SIG-M5 (cell line): ENCODE data around the gene WNT3.
A peak's percentile ranks its signal among the peaks of the same experiment; 100 is the strongest.
"Not testable (repeated sequence)": the region's sequence is repeated elsewhere in the genome, so short reads cannot be mapped to it uniquely, and the experiment has no call there.

Source experiments
- DNase-seq: peaks from one replicate; lab custom pipeline; 2025; lab: John Stamatoyannopoulos, UW

The WNT3 gene

GRCh38 chr17:46813920-46814319 is 4.6 kb downstream of the WNT3 start:
- no peak for DNase-seq

- no peak for DNase-seq
Measured at GRCh38 chr17:46812624-46813318, 5.7 kb downstream of the WNT3 start.

- DNase-seq: no peak
Measured at GRCh38 chr17:46811978-46812583, 6.4 kb downstream of the WNT3 start.

DNA sequence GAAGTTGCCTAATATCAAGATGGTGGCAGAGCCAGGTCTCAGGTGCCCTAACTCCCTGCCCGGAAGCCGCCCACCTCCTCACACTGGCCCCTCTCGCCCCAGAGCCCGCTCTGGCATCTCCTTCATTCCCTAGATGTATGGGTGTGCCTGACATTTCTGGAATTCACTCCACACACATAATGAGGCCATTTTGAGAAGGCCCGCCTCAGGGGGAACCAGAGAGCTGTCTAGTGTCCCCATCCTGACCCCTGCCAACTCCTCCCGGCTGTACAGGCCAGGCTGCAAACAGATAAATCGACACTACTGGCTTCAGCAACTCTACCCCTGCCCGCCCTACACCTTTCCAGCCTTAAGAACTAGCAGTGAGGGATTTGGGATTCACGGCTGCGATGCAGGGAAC is 7.7 kb downstream of the WNT3 start:
- no peak for DNase-seq

DNA sequence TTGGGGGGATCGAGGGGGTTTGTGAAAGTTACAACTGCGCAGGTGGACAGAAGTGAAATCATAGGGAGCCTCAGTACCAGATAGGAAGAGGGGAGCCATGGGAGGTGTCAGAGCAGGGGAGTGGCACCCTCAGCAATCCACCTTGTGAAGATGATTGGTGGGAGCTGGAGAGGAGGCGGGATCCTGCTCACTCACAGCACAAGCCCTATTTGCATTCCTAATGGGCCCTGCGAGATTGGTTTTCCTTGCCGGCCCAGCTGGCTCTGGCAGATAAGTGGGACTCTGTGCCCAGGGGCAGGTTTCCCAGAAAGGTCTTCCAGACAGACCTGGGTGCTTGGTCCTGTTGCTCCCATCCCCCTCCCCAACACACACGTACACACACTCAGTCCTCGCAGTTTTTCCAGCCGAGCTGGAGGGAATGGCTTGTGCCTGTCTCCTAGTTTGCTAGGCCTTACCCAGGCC is 9.4 kb downstream of the WNT3 start:
- no peak for DNase-seq

DNA sequence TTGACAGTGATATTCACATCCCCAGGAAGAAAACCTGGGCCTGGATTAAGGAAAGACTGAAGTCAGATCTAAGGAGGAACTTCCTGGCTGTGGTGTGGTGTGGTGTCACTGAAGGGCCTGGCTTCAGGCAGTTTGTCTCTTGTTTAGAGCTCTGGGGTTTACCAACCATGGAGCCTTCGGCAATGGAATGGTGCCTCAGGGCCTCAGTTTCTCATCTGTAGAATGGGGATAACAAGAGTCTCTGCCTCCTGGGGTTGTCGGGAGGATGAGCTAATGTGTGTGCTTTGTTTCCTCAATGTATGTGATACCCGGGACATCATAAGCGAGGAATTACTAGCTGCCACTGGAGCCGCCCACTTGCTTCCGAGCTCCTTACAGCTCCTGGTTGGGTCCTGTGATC is 12.7 kb downstream of the WNT3 start:
- no peak for DNase-seq

DNA sequence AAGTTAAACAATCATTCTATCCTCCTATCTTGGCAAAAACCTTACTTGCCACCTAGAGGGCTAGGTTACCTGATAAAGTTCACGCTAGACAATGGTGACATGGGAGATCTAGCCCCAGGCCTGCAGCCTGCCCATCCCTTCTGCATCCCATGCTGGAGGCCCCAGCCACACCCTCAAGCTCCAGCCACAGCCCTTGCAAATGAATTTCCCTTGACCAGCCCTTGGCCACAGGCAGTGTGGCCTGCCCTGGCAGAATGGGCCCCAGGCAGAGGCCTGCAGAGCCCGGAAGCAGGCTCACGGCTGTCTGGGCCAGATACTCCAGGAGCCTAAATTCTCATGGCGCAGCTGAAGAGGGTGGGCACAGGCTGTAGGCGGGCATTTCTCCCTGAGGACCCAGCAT is 14.9 kb downstream of the WNT3 start:
- no peak for DNase-seq

DNA sequence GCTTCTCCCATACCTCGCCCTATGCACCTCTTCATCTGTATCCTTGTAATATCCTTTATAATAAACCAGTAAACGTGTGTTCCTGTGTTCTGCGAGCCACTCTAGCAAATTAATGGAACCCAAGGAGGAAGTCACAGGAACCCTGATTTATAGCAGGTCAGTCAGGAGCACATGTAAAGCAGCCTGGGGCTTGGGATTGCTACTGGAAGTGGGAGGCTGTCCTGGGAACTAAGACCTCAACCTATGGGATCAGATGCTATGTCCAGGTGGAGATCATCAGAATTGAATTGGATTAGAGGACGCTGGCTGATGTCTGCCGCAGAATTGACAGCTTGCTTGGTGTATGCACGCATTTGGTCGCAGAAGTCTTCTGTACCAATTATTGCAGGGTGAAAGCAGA is 15.7 kb downstream of the WNT3 start:
- DNase-seq: no peak

GRCh38 chr17:46800573-46800972 is 17.9 kb downstream of the WNT3 start:
- DNase-seq: no peak

DNA sequence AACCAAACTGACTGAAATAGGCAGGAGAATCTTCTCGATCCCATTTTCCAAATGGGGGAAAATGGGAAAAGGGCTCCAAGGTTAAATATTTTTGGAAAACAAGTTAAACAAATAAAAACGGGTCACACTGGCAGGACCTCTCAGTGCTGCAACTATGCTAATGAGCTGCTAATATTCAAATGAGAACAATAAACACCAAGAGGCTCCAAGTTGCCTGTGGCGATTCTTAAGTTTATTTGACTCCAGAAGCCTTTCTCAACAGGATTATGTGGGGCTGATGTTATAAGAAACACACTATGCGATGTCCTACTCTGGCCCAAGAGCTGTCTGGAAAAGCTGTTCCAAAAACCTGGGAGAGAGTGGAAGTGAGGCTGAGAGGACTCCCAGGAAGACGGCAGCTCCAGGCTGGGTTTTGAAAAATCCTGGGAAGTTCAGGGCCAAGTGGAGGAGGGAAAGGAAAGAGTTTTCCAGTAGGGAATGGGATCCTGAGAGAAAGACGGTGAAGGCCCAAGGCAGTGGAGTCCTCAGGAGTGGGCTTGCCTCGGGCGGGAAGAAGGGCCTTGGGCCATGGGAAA is 21.4 kb downstream of the WNT3 start:
- DNase-seq: no peak

DNA sequence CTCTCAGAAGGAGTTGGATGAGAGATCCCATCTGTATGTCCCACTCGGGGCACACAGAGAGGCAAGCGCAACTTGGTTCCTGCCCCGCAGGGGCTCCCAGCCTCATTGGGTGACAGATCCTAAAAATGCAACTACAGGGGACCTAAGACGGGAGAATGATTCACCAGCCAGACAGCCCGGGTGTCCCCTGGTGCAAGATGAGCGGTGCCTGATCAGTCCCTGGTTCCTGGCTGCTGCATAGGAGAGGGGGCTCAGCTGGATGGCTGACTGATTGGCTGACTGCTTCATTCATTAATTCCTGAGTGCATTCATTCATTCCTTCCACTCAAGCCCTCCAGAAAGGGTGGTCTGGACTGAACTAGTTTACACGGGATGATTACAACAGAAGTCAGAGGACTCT is 22.0 kb downstream of the WNT3 start:
- no peak for DNase-seq

- no peak for DNase-seq
Measured at GRCh38 chr17:46796084-46796483, 22.4 kb downstream of the WNT3 start.

- peak; percentile 32 for DNase-seq
Measured at GRCh38 chr17:46795379-46795952, 23.0 kb downstream of the WNT3 start.

GRCh38 chr17:46794318-46794717 is 24.2 kb downstream of the WNT3 start:
- DNase-seq: no peak

DNA sequence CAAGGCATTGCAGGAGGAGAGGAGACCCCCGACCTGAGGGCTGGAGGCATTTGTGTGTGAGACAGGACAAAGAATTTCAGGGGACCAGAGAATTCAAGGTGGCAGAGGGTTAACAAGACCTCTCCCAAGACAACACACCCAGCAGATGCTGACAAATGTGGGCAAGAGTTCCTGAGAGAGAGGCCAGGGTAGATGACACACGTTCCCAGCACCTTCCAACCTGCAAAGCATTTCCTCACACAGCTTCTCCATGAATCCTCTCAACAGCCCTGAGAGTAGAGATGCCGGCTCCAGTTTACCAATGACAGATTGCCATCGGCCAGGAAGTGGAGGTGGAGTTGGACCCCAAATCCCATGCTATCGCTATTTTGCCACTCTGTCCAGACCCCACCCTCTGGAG is 25.0 kb downstream of the WNT3 start:
- DNase-seq: no peak

DNA sequence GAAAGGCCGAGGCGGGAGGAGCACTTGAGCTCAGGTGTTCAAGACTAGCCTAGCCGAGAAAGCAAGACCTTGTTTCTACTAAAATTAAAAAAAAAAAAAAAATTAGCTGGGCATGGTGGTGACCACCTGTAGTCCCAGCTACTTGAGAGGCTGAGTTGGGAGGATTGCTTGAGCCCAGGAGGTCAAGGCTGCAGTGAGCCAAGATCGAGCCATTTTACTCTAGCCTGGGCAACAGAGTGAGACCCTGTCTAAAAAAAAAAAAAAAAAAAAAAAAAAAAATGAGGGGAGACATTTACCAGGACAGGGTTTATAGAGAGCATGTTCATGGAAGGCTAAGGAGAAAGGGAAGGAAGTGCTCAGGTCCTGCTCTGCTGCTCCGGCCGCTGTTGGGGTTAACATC is 25.5 kb downstream of the WNT3 start:
- DNase-seq: not testable (repeated sequence)

DNA sequence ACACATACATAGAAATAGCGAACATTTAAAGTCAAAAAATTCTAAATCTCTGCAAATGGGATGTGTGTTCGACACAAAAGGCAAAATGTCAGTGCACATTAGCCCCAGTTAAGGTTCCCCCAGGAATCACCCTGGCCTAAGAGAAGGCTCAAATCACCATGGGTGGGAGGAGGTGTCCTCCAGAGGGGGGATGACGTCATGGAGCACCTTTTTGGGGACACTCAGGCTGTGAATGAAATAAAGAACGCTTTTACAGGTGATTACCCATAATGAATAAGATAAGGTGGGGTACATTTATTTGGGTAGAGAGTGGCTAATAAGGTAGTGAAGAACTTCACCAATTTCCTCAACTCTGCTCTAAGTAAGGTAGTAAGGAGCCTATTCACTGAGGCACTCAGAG is 26.4 kb downstream of the WNT3 start:
- no peak for DNase-seq

DNA sequence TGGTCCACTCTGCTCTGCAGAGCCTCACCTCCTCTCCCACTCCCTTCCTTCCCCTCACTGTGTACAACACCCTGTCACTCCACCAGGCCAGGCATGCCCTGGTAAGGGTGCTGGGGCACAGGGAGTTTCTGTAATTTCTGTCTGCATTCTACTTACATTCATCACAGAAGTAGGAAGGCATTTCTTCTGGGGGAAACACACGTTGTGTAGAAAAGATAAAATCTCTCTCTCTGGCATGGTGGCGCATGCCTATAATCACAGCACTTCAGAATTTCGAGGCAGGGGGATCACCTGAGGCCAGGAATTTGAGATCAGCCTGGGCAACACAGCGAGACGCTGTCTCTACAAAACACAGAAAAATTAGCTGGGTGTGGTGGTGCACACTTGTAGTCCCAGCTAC is 27.0 kb downstream of the WNT3 start:
- DNase-seq: no peak

DNA sequence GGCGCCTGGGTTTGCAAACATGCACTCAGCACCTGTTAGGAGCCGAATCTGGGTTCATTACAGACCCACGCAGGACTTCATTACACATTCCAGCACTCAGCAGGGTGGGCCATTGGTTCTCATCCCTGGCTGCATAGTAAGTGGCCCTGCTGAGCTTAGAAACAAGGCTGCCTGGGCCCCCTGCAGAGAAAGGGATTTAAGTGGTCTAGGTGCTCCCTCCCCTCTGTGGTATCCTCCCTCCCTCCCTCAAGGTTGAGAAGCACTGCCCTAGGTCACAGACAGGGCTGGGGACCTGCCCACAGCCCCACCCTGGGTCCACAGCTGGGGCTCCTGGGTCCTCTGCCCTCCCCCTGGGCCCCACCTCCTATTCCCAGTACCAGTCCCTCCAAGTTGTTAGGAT is 28.3 kb downstream of the WNT3 start:
- no peak for DNase-seq

DNA sequence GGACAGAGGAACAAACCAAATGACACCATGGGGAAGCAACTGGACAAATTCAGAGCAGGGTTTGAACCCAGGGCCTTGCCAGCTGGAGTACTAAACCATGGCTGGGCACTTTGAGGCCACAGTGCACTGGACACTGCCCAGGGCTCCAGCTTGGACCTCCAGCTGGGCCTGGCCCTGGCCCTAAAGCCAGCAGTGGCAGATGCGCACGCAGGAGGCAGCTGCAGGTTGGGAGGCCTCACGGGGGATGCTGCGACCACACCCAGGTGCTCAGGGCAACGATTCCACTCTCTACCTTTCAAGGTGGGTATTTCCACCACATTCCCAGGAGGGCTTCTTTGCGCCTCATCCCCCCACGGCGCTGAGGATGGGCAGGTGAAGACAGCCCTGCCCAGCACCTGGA is 28.9 kb downstream of the WNT3 start:
- no peak for DNase-seq

DNA sequence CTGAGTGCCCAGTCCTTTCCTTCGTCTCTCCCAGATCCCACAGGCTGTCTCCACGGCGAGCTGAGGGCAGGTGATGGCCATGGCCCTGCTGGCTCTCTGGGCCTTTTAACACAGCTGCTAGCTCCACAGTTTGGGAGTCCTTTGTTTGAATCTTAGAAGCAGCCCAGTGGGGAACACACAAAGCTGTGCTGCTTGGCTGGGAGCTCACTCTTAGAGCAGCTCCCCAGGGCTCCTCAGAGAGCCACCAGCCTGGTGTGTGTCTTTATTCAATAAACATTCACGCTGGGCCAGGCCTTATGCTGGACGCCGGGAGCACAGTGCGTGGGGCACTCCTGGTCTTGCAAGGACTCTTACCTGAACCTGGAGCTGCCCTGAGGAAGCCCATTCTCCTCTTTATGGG is 29.7 kb downstream of the WNT3 start:
- no peak for DNase-seq

DNA sequence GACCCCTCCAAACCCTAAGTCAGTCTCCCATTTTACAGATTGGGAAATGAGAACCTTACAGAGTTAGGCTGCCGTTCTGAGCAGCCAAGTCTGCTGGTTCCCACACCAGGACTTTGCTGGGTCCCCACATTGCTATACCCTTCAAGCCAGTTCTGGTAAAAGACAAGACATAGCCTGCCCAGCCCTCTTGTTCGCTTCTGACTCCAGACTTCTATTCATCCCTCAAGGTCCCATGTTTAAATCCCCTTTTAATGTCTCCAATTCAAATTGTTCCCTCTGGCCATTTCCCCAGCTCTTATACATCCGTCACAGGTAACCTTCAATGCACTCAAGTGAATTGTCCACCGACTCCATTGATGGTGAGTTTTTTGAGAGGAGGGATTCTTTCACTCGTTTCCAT is 30.2 kb downstream of the WNT3 start:
- DNase-seq: no peak

DNA sequence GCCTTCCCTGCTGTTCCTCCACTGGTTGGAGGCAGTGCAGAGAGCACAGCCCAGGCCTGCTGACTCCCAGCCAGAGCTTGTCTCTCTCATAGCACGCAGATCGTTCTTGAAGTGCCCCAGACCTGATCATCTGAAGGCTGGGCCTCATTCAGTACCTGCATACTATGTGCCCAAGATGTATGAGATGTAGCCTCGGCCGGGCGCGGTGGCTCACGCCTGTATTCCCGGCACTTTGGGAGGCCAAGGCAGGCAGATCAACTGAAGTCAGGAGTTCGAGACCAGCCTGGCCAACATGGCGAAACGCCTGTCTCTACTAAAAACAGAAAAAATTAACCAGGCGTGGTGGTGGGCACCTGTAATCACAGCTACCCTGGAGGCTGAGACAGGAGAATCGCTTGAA is 31.0 kb downstream of the WNT3 start:
- no peak for DNase-seq
